ENCODE results near the gene KRTAP10-7.
"Not testable (repeated sequence)": the region's sequence is repeated elsewhere in the genome, so short reads cannot be mapped to it uniquely, and the experiment has no call there.

Gene KRTAP10-7

GRCh38 chr21:44571844-44572782 is 28.3 kb upstream of the KRTAP10-7 start:
- DNase-seq: no peak

GRCh38 chr21:44572959-44573583 is 27.3 kb upstream of the KRTAP10-7 start:
- no peak for DNase-seq

GRCh38 chr21:44573630-44574456 is 26.6 kb upstream of the KRTAP10-7 start, which contains the start of gene KRTAP10-4:
Gene KRTAP10-4, plus strand, starts transcription at chr21:44573729. Its CDS starts 30 bp downstream, at chr21:44573759.
- DNase-seq: not testable (repeated sequence)

- DNase-seq: no peak
Observed at GRCh38 chr21:44574457-44575306, 25.7 kb upstream of the KRTAP10-7 start.

- DNase-seq: no peak
Observed at GRCh38 chr21:44575307-44576024, 24.9 kb upstream of the KRTAP10-7 start.

GRCh38 chr21:44576025-44576420 is 24.4 kb upstream of the KRTAP10-7 start:
- no peak for DNase-seq

- no peak for DNase-seq
Observed at GRCh38 chr21:44578371-44579055, 21.9 kb upstream of the KRTAP10-7 start.

GRCh38 chr21:44579056-44579832 is 21.2 kb upstream of the KRTAP10-7 start:
- no peak for DNase-seq

- no peak for DNase-seq
Observed at GRCh38 chr21:44579833-44580144, 20.6 kb upstream of the KRTAP10-7 start.

GRCh38 chr21:44580231-44580821 is 20.1 kb upstream of the KRTAP10-7 start, which contains the start of gene KRTAP10-5:
Gene KRTAP10-5, minus strand, starts transcription at chr21:44580604. Its CDS starts 26 bp downstream, at chr21:44580578.
- peak; percentile 46 for DNase-seq

- DNase-seq: no peak
Observed at GRCh38 chr21:44581158-44581557, 19.2 kb upstream of the KRTAP10-7 start.

- no peak for DNase-seq
Observed at GRCh38 chr21:44582055-44582454, 18.3 kb upstream of the KRTAP10-7 start.

- DNase-seq: no peak
Observed at GRCh38 chr21:44583089-44583799, 17.2 kb upstream of the KRTAP10-7 start.

GRCh38 chr21:44583800-44584147 is 16.6 kb upstream of the KRTAP10-7 start:
- no peak for DNase-seq

GRCh38 chr21:44585892-44586291 is 14.5 kb upstream of the KRTAP10-7 start:
- DNase-seq: no peak

GRCh38 chr21:44589094-44589493 is 11.3 kb upstream of the KRTAP10-7 start:
- no peak for DNase-seq

- no peak for DNase-seq
Observed at GRCh38 chr21:44589586-44590305, 10.7 kb upstream of the KRTAP10-7 start.

GRCh38 chr21:44590311-44590721 is 10.1 kb upstream of the KRTAP10-7 start:
- DNase-seq: no peak

All from NCI-H2171 treated with DMSO at 0.1 percent for 48 hours (cell line).